NCI-H526 (cell line): ENCODE measurements around the gene KRTAP19-2.

Experiments used
- DNase-seq, 2 experiments: peaks; one replicate each; lab custom pipeline; 2025; lab: John Stamatoyannopoulos, UW

Gene KRTAP19-2

DNA sequence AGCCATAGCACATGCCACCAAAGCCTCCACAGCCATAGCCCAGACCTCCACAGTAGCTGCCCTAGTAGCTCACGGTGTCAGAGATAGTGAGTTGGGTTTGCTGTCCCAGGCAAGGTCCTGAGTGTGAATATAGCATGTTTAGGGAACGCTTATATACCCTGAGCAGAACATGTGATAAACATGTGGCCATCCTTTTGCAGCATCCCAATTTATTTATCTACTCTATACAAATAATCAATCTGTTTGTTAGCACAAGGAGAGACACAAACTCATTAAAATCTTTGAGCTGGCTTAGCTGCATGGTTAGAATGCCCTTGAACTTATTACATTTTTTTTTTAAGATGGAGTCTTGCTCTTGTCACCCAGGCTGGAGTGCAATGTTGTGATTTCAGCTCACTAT, at the start of gene KRTAP19-2:
KRTAP19-2 (minus strand) TSS at position 101 of the 400 bp plus-strand sequence; CDS start at position 13, 88 bp downstream.
- DNase-seq, result no peak

- no peak for DNase-seq
These were observed 31.6 kb upstream of the KRTAP19-2 start for GRCh38 chr21:30518876-30519275.

DNA sequence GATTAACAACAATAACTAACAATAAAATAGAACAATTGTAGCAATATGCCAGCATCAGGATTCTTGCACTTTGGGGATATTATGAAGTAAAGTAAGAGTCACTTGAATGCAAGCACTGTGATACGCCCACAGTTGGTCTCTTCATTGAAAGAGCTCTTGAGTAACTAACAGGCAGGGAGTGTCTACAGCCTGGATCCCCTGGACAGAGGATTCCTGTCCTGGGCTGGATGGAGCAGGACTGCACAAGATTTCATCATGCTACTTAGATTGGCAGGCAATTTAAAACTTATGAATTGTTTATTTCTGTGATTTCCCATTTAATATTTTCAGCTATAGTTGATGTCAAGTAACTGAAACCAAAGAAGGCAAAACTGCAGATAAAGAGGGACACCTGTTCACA, 28.4 kb upstream of the KRTAP19-2 start:
- no peak for DNase-seq

- peak in 1 of 2 experiments; percentile 48 for DNase-seq
These were observed 18.5 kb upstream of the KRTAP19-2 start for GRCh38 chr21:30505621-30506205.

GRCh38 chr21:30502041-30502440, 14.8 kb upstream of the KRTAP19-2 start, which contains the start of gene KRTAP19-5:
Gene KRTAP19-5 (minus strand): TSS chr21:30502141. CDS start chr21:30502090, 51 bp downstream.
- no peak for DNase-seq

- no peak for DNase-seq
These were observed 9.8 kb upstream of the KRTAP19-2 start, which contains the start of gene KRTAP19-4 for GRCh38 chr21:30497065-30497464. Gene KRTAP19-4 (minus strand): TSS chr21:30497165. CDS start chr21:30497110, 55 bp downstream.

- no peak for DNase-seq
These were observed 4.8 kb upstream of the KRTAP19-2 start, which contains the start of gene KRTAP19-3 for GRCh38 chr21:30491963-30492428. Gene KRTAP19-3 (minus strand): TSS chr21:30492013. CDS start chr21:30491957, 56 bp downstream.

DNA sequence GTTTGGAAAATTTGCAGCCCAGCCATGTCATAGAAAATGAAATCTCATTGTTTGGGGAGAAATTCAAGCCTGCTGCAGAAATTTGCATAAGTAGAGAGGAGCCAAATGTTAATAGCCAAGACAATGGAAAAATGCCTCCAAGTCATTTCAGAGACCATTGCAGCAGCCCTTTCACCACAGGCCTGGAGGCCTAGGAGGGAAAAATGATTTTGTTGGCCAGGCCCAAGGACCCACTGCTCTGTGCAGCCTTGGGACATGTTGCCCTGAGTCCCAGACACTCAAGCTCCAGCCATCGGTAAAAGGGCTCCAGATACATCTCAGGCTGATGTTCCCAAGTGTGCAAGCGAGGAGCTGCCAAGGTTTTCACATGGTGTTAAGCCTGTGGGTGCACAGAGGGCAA, 1.1 kb downstream of the KRTAP19-2 start:
- DNase-seq, result no peak

DNA sequence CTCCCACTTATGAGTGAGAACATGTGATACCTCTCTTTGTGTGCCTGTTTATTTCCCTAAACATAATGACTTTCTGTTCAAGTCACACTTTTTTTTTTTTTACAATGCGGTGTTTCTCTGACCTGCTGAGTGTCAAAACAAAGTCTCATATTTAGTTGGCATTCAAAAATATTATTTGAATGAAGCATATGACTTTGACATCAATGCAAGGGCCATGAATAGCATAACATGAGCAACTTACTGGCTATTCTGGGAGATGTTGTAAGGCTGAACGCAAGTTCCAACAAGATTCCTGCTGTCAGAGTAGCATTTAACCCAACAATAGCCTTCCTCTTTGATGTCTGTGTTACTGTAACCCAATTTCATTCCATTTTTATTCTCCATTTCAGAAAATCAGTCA, 5.1 kb downstream of the KRTAP19-2 start:
- DNase-seq, result no peak

DNA sequence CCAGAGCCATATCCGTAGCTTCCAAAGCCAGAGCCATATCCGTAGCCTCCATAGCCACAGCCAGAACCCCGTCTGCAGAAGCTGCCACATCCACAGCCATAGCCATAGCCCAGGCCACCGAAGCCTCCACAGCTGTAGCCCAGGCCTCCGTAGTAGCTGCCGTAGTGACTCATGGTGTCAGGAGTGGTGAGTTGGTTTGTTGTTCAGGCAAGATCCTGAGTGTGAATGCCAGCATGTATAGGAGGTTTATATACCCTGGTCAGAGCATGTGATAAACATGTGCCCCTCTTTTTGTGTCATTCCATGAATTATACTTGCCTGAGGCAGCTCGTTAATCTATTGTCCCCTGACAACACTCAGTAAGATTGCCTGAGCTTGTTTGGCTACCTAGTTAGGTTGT, 7.1 kb downstream of the KRTAP19-2 start, which contains the start of gene KRTAP19-1:
KRTAP19-1 (minus strand) TSS at position 223 of the 400 bp plus-strand sequence; CDS start at position 173, 50 bp downstream.
- no peak for DNase-seq

GRCh38 chr21:30479259-30479658, 8.0 kb downstream of the KRTAP19-2 start:
- no peak for DNase-seq

- DNase-seq, result peak in 1 of 2 experiments; percentile 11
These were observed 9.2 kb downstream of the KRTAP19-2 start for GRCh38 chr21:30478004-30478403.

- no peak for DNase-seq
These were observed 18.1 kb downstream of the KRTAP19-2 start for GRCh38 chr21:30468900-30469714.

DNA sequence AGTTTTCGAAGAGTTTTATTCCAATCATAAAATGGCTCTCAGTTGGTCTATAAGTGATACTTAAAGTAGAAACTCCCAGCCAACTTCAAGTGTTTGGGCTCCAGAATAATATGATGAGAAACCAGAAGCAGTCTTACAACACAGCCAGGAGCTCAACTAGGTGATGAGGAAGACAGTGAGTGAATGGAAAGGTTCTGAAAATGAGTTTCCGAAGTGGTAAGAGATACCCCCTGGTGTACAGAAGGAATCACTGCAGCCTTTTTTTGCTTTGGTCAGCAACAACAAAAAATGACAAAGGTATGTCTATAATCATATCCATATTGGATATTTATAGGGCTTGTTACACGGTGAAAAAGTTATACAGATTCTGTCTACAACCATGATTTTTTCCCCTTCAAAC, 23.5 kb downstream of the KRTAP19-2 start:
- DNase-seq, result peak in 1 of 2 experiments; percentile 4

DNA sequence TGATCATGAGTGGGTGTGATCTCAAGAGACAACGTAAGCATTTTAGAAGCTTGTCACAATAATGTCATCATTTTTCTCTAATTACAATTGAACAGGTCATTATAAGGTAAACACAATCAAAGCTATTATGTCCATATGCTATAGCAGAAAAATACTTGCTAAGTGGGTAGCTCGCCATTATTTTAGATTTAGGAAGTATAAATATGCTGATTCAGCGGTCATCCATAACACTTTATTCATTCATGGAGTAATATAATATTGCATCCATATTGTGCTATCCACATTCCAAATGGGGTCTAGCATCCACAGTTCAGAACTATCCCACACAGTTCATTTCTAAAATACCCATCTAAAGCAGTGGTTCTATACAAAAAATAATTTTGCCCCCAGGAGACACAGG, 38.7 kb downstream of the KRTAP19-2 start:
- no peak for DNase-seq

DNA sequence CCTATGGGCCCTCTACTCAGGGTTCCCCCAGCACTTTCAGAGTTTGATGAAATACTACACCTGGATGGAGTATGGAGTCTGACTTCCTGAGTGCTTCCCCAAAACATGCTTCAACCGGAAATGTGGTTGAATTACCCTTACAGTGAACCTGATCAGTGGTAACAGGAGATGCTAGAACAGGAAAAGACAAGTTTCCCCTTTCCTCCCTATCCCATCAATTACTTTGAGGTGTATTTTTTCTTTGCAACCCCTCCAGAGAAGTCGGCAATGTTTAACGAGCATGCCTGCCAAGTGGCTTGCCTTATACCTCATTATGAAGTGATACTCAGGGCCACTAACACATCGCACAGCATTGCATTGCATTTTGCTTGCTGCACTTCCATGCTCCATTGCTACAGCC, 40.2 kb downstream of the KRTAP19-2 start:
- no peak for DNase-seq

GRCh38 chr21:30444204-30444603, 43.0 kb downstream of the KRTAP19-2 start:
- peak in 1 of 2 experiments; percentile 42 for DNase-seq

DNA sequence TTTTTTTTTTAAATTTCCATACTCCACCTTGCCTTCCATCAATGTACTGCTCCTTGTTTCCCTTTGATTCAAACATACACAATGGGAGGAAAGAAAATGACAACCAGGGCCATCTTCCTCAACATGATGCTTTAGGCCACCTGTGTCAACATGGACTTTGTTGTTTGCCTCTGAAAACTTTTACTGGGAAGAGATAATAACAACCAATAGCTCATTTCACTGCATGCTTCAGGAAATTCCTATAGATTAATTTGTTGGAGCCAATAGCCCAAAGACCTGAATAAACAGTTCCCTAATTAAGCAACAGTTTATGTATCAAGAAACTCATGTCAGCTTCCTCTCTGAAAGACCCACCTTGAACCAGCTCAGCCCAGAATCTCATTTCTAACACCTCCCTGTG, 44.0 kb downstream of the KRTAP19-2 start:
- no peak for DNase-seq

GRCh38 chr21:30439975-30440374, 47.3 kb downstream of the KRTAP19-2 start, which contains the start of gene KRTAP15-1:
Gene KRTAP15-1 (plus strand): TSS chr21:30440275. CDS start chr21:30440328, 53 bp downstream.
- no peak for DNase-seq
